NCI-H2227 treated with DMSO at 0.1 percent for 48 hours (cell line): ENCODE results near the gene DTD1.

ENCODE experiments used
- DNase-seq: peaks from one replicate; lab custom pipeline; 2025; lab: John Stamatoyannopoulos, UW

Gene DTD1, protein sequence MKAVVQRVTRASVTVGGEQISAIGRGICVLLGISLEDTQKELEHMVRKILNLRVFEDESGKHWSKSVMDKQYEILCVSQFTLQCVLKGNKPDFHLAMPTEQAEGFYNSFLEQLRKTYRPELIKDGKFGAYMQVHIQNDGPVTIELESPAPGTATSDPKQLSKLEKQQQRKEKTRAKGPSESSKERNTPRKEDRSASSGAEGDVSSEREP

GRCh38 chr20:18587665-18588573, at the start of gene DTD1:
DTD1 (plus strand) TSS chr20:18588054; CDS start chr20:18588073, 19 bp downstream.
- peak; percentile 84 for DNase-seq

DNA sequence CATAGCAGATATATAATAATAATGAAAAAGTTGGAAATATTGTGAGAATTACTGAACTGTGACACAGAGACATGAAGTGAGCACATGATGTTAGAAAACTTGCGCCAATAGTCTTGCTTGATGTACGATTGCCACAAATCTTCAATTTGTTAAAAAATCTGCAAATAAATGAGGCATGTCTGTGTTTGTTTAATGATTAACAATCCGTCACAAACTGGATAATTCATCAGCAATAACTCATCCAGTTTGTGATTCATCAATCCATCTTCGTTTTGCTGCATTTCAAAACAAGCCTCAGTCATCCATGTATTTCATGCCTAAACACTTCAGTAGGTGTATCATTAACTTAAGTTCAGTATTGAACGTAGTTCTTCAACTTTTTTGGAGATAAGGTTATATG, 46.1 kb upstream of the DTD1 start:
- DNase-seq, result no peak

GRCh38 chr20:18543216-18543615, 44.6 kb upstream of the DTD1 start:
- DNase-seq, result no peak

GRCh38 chr20:18543932-18544331, 43.9 kb upstream of the DTD1 start:
- DNase-seq, result no peak

GRCh38 chr20:18545566-18545965, 42.3 kb upstream of the DTD1 start:
- DNase-seq, result no peak

DNA sequence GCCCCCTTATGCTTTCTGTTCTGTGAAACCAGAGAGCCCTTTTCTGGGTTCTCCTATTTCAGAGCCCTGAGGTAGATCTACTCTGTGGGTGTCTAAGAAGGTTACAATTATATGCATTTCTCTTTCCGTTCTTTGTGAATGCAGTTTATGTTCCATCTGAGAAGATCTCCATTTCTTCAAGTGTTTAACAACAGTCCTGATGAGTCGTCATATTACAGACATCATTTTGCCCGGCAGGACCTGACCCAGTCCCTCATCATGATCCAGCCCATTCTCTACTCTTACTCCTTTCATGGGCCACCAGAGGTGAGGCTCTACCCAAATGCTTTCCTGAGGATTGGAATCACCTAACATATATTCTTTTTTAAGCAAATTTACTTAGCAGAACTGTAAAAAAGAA, 39.4 kb upstream of the DTD1 start:
- no peak for DNase-seq

DNA sequence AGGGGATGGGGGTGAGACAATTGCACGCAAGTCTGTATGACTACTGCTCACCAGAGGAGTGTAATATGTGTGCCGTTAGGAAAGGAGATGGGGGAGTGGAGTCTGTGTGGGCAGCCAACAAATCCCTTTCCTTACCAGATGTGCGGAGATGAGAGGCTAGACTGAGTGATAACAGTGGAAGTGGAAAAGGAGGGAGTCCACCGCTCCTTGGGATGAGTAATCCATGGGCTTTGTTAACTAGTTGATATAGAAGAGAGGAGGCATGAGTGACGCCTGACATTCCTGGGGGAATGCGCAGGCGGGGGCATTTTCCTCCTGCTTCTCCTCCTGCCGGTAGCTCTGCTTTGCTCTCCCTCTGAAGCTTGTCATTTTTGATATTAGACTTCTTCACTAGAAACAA, 34.1 kb upstream of the DTD1 start:
- DNase-seq, result no peak

DNA sequence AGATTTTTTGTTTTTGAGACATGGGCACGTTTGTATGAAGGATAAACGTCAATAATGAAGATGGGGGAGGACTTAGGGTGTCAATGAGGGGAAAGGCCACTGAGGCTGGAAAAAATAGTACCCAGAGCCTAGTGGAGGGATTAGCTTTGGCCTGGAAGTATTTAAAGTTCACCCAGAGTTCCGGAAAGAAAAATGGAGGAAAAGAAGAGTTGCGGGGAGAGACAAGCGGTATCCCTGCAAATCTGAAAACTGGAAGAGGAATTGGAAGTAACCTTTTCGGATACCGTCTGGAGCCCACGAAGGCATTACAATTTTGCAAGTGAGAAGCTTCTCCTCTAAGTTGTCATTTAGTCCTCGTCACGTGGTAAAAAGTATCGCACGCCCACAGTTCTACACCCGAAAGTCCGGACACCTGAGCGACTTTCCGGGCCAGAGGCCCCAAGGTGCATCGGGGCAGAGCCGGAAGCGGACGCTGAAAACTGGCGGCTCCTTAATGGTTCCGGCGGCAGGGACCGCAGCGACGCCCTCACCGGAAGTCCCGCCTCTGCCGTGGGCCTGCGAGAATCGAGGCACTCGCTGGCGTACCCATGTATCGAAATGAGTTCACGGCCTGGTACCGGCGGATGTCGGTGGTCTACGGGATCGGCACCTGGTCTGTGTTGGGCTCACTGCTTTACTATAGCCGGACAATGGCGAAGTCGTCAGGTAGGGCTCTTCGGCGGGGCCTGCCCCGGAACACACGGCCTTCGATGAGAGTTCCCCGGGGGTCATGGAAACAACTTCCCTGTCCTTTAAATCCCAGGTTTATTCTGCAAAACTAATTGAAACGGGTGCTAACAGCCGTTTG, 20.7 kb upstream of the DTD1 start, which contains the start of gene SMIM26:
SMIM26 (plus strand) TSS at position 541 of the 847 bp plus-strand sequence; CDS start at position 588, 47 bp downstream.
- DNase-seq, result peak; percentile 92

GRCh38 chr20:18567739-18568091, 20.1 kb upstream of the DTD1 start:
- DNase-seq, result no peak

DNA sequence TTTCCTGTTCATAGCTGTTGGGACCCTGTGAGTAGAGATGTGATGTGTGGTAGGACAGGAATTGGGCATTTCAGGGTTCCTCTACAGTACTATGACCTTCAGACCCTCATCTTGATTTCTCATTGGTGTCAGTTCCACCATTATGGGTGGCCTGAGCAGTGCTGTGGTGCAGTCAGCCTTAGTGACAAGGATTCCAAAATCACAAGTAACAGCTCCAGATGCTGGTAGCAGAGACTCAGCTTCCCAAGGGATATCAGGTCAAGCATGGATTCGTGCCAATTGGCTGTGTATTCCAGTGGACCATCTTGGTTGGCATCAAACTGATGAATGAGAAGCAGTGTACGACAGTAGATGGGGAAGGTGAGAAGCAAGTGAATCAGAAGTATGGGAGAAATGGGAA, 16.8 kb upstream of the DTD1 start:
- DNase-seq, result no peak

DNA sequence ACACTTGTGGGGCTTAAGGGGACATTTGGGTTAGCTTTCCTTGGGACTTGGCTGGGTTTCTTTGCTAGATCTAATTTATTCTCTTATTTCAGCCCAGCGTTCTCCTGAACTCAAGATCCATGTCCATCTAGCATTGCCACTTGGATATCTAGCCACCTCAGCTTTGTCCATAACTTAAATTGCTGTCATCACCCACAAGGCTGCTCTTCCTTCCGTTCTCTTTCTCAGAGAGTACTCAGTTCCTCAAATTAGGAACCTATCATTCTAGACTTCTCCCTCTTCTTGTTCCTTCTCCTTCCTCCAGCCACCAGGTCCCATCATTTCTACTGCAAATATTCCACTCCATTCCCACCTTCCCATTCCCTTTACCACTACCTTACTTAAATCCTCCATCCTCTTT, 16.3 kb upstream of the DTD1 start:
- DNase-seq, result no peak

DNA sequence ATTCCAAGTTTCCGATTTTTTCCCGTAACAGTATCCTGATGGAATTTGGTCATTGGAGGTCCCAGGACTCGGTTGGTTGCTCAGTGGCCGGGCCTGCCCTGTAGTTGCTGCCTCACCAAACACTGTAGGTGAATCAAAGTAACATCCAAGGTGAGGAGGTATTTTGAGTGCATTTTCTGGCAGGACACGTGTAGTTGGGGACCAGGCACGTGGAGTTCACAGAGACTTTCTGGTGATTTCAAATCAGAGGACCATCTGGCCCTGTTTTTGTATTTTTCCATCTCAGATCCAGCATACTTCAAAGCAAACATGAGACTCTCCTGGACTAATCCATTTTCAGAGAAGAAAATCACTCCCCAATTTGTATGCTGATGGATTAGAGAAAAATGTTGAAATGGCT, 9.9 kb upstream of the DTD1 start:
- DNase-seq, result no peak

- no peak for DNase-seq
Measured at GRCh38 chr20:18578581-18578980, 9.3 kb upstream of the DTD1 start.

- DNase-seq, result no peak
Measured at GRCh38 chr20:18580012-18580411, 7.8 kb upstream of the DTD1 start.

- no peak for DNase-seq
Measured at GRCh38 chr20:18585134-18585533, 2.7 kb upstream of the DTD1 start.

GRCh38 chr20:18588574-18588933, 700 bp downstream of the DTD1 start:
- no peak for DNase-seq

DNA sequence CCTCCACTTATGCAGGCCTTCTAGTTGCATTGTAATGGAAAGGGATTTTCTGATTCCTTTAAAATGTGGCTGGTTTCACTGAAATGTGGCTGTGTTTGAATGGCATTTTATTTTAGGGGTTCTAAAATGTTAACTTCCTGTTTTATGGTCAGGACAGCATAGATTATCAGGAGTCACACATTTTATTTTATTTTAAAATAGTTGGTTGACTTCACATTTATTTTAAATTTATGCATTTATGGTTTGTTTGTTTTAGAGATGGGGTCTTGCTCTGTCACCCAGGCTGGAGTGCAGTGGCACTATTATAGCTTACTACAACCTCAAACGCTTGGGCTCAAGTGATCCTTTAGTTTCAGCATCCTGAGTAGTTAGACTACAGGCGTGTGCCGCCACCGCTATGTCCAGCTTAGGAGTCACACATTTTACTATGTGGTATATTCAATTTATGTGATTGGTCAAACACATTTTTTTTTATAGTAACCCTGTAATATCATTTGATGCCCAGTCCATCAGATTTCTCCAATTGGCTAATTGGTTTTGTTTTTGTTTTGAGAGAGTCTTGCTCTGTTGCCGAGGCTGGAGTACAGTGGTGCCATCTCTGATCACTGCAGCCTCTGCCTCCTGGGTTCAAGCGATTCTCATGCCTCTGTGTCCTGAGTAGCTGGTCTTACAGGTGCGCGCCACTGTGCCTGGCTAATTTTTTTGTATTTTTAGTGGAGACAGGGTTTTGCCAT, 2.3 kb downstream of the DTD1 start:
- DNase-seq, result no peak

GRCh38 chr20:18596270-18596669, 8.4 kb downstream of the DTD1 start:
- DNase-seq, result no peak

GRCh38 chr20:18609741-18610140, 21.9 kb downstream of the DTD1 start:
- no peak for DNase-seq

GRCh38 chr20:18611492-18611891, 23.6 kb downstream of the DTD1 start:
- DNase-seq, result no peak

- DNase-seq, result no peak
Measured at GRCh38 chr20:18613553-18613952, 25.7 kb downstream of the DTD1 start.

- no peak for DNase-seq
Measured at GRCh38 chr20:18614244-18614643, 26.4 kb downstream of the DTD1 start.
